ENCODE measurements around the gene SOAT2.

The SOAT2 gene

GRCh38 chr12:53102883-53103807 lies at the start of gene SOAT2:
Gene SOAT2 (plus strand): TSS chr12:53103486. CDS start chr12:53103578, 92 bp downstream.
- no peak for DNase-seq

- peak; percentile 95 for DNase-seq
Observed at GRCh38 chr12:53054112-53054878, 49.0 kb upstream of the SOAT2 start.

GRCh38 chr12:53055471-53056266 lies 47.6 kb upstream of the SOAT2 start:
- DNase-seq: no peak

- no peak for DNase-seq
Observed at GRCh38 chr12:53056296-53056695, 47.0 kb upstream of the SOAT2 start.

- no peak for DNase-seq
Observed at GRCh38 chr12:53056901-53057300, 46.4 kb upstream of the SOAT2 start.

- DNase-seq: no peak
Observed at GRCh38 chr12:53057816-53058500, 45.3 kb upstream of the SOAT2 start.

- DNase-seq: no peak
Observed at GRCh38 chr12:53058674-53059433, 44.4 kb upstream of the SOAT2 start.

- no peak for DNase-seq
Observed at GRCh38 chr12:53059434-53060063, 43.7 kb upstream of the SOAT2 start.

GRCh38 chr12:53060064-53060720 lies 43.1 kb upstream of the SOAT2 start:
- DNase-seq: no peak

- no peak for DNase-seq
Observed at GRCh38 chr12:53060721-53061276, 42.5 kb upstream of the SOAT2 start.

- no peak for DNase-seq
Observed at GRCh38 chr12:53061404-53062010, 41.8 kb upstream of the SOAT2 start.

- no peak for DNase-seq
Observed at GRCh38 chr12:53062011-53062961, 41.0 kb upstream of the SOAT2 start.

GRCh38 chr12:53062977-53063707 lies 40.1 kb upstream of the SOAT2 start:
- DNase-seq: no peak

GRCh38 chr12:53063708-53064612 lies 39.3 kb upstream of the SOAT2 start:
- no peak for DNase-seq

GRCh38 chr12:53064613-53065436 lies 38.5 kb upstream of the SOAT2 start:
- DNase-seq: no peak

GRCh38 chr12:53065470-53065869 lies 37.8 kb upstream of the SOAT2 start:
- no peak for DNase-seq

All from retina (tissue), 1 donor.